EH (cell line): ENCODE measurements around the gene SLC38A10.

ENCODE experiments used
- DNase-seq: peaks from one replicate; pipeline ENCODE4 v3.0.0-alpha.2; 2015; ENCODE audit warnings: low read depth

Gene SLC38A10

DNA sequence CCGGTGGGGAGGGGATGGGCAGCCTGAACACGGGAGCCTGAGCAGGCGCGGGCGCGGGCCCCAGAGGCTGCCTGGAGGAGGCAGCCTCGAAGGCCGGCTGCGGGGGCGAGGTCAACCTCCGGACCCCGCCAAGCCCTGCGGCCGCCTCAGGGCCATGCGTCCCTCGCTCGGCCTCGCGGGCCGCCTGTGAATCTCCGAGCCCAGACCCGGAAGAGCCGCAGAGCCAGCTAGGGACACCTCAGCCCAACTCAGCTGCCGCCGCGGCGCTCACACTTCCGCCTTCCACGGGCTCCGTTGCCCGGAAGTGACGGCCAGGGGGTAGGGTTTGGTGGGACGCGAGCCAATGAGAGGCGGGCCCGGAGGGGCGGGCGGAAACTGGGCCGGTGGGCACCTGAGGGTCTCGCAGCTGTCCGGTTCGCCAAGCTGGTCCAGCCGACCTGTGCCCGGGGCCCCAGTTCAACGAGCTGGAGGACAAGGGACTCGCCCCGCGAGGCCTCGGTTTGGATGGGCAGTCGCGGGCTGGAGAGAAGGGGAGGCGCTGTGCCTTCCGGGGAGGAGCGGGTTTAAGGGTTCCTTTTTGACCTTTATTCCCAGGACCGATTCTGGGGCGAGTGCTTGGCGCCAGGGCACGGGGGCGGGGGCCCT is at the start of gene SLC38A10:
Gene SLC38A10, minus strand, starts transcription at position 277 of the 645 bp plus-strand sequence. CDS start 386 bp downstream, outside the sequence.
- peak; percentile 89 for DNase-seq

DNA sequence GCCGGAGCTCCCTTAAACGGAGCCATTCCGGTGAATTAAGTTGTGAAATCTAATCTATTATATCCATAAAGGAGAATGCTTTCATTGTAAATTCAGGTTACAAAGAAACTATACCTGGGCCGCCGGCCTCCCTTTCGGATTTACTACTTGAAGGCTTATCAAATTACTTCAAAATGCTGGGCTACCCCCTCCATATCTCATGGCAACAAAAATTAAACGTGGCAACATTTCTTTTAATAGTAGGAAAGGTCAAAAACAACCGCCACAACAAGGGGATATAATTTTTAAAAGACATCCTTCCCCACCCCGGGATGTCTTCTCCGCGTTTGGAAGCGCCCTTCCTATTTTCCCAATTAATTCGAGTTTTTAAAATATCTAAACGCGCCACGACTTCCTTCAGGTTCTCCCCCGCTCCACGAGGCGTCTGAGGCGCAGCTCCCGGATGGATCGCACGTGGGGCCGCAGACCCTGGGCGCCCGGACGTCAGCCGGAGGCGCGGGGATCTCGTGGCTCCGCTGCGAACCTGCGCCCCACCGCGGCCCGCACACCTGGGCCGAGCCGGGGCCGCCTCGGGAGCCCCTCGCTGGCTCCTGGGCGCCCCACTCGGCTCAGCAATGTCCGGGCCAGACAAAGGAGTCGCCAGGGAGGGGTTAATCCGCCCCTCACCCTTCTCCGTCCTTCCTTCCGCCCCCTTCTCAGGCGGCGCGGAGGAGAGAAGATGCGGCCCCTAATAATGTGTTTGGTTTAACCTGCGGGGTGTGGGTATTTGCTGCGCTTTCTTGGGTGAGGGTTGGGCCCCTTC is 47.4 kb upstream of the SLC38A10 start:
- no peak for DNase-seq

DNA sequence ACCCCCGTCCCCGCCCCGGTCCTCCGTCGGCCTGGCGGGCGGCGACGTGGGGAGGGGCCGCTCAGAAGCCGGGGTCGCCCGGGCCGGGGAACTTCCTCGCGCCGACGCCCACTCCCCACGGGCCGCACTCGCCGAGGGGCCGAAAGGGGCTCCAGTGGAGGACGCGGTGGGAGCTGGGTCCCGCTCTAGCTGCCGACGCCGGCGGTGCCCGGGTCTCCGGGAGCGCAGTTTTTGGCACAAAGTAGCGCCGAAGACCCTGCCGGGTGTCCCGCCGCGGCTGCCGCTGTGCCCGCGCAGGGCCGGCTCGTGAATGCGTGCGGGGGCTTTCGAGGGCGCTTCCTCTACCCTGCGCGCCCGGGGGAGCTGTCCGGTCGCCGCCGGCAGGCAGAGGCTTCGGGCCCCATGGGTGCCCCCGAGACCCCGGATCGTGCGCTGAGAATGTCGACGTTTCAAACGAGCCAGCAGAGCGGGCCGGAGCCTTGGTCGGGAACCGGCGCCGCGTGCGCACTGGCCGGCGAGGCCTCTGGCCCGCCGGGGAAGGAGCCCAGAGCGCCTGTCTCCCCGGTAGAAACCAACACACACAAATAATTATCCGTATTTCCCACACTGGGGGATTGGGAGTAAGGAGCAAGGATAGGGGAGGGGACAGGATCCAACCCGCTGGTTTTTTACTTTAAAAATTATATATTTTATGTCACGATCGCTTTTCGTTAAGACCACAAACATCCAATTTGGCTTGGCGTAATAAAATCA is 46.6 kb upstream of the SLC38A10 start:
- no peak for DNase-seq

DNA sequence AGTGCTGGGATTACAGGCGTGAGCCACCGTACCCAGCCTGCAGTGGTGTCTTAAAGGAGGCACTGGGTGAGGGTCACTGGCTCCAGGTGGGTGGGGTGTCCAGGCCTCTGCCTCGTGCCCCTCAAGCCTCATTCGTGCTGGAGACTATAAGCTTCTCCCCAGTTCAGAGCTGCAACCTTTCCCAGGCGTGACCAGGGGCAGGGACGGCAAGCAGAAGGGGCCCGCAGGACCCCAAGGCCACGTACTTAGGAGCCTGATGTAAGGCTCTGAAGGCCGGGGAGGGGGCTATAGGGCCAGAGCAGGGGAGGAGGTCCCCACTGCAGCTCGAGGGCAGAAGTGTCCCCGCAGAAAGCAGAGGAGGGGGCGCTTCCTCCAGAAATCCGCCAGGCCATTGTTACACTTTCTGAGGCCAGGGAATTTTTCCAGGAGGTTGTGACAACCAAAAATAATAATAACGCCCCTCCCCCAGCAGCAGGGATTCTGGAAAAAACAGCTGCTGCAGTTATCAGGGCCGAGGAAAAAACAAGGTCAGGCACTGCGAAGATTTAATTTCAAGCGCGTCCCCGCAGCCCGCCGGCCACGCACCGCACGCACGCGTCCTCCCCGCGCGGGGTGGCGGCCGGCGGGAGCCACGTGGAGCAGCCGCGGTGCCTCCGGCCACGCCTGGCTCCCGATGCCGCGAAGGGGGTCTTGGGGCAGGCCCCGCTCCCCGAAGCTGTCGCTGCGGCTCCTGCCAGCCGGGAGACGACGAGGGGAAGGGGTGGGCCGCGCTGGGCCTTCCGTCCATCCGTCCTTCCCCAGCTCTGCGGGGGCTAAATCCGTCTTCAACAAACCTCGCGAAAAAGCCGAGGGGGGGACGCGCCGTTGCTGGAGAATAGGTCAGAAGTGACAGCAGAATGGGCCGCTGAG is 45.8 kb upstream of the SLC38A10 start:
- DNase-seq = no peak

DNA sequence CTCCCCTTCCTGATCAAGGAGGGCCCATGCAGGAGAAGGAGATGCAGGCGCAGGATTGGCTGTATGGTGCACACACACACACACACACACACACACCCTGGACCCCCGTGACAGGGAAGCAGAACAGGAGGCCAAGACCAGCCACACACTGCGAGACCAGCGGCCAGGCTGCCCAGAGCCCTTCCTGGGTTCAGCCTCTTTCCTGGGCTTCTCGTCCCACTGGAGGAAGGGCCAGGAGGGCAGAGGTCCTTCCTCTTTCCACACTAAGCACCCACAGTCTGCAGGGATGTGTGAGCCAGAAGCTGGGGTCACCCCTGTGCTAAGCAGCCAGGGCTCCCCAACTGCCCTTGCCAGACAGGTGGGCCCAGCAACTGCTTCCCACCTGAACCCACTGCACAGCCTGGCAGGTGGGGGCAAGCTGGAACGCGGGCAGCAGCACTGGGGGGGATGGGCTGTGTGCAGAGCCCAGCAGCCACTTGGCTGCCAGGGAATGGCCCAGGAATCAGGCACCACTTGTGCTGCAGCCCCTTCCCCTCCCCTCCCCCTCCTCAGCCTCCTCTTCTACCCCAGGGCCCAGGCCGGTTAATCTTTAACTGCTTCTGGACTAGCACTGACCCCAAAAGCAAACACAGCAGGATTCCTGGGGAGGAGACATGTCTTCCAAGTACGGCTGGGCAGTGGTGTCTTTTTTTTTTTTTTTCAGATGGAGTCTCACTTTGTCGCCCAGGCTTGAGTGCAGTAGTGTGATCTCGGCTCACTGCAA is 44.6 kb upstream of the SLC38A10 start:
- no peak for DNase-seq

DNA sequence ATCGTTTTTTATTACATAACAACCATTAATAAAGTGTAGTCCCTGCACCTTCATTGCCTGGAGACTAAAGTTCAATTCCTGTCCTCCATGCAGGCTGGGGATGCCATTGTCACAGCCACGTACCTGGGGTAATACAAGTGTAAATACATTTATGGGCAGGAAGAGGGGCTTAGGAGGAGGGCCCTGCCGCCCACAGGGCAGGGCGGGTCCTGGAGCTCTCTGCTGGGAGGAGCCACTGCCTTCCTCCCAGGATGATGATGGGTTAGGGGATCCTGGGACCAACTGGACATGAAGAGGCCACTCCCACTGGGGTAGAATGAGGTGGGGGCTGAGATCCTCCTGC is 44.1 kb upstream of the SLC38A10 start:
- no peak for DNase-seq

DNA sequence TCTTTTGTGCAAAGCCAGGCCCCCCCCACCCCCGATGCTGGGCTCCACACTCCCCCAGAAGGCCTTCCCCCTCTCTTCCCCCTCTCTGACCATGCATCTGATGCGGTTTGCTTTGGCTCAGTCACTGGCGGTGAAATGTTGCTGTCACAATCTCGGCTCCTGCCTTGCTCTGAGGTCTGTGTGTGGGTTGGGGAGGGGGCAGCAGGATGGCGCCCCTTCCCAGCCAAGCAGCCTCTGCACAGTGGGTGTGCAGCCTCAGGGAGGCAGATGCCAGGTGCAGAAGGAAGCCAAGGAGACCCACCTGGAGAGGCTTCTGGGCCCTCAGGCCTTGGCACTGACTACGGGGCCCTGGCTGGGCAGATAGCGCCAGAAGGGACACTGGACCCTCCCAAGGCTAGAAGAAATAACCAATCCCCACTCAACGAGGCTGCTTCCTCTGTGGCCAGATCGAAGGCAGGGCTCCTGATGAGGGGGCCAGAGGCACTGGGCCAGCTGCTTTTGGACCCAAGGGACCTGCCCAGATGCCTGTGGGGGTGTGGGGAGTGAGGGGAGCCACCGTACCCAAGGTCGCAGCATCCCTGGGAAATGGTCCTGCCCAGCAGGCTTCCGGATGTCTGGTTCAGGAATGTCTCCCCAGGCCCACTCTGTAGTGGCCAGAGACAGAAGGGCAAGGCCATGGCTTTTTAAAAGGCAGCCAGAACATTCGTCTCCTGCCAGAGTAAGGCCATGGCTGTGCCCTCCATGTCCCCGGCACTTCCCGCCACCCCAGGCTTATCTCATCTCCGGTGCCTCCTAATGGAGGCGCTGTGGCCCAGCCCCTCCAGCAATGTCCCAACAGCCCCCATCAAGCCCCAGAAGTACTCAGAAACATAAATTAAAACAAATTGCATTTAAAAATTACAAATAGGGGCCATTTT is 43.4 kb upstream of the SLC38A10 start:
- no peak for DNase-seq

DNA sequence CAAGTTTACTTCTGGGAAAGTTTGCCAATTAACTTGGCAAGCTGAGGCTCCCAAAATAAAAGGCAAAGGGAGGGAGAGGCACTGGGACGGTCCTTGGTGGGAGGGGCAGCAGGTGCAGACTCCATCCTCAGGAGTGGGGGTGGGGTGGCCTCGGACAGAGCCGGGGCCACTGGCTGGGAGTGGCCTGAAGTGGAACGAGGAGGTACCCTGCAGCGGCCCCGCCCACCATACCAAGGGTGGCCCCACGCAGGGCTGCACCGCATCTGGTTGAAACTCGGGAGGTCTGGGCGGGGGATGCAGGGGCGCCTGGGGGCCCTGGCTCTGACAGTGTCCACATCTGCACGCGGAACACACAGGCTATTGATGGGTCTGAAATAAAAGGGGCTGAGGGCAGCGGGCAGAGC is 42.4 kb upstream of the SLC38A10 start:
- no peak for DNase-seq

DNA sequence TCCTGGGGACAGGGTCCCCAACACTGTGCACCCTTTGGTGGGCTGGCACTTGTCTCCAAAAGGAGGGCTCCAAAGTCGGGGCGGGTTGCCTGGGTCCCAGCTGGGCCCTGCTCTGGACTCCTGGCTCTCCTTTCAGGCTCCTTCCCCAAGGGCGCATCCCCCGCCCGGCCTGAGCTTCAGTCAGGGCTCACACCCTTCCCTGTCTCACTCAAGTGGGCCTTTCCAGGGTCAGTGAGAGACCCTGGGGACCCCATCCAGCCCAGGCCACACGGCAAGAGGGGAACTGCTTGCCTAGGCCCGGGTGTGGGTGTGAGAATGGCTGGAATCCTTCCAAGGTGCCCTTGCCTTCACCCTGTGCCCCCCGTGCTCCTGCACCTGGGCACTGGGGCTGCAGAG is 41.8 kb upstream of the SLC38A10 start:
- no peak for DNase-seq

DNA sequence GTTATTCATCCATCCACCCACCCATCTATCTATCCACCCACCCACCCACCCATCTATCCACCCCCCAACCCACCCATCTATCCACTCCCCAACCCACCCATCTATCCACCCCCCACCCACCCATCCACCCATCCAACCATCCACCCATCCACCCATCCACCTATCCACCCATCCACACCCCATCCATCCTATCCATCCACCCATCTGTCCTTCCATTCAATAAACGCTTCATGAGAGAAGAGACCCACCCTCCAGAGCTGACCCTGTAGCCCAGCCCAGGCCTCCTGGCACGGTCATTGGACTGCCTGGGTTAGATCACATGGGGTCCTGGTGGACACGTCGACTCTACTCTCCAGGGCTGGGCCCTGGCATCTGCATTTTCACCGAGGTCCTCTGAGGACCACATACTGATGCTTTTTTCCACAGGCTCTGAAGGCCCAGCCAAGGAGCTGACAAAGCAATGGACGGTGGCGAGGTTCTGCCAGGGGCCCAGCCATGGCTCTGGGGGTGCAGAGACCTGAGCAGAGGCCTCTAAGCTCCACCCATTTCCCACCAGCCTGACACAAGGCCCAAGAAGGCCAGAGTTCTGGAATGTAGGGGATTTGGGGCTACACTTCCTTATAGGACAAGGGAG is 41.3 kb upstream of the SLC38A10 start:
- no peak for DNase-seq

DNA sequence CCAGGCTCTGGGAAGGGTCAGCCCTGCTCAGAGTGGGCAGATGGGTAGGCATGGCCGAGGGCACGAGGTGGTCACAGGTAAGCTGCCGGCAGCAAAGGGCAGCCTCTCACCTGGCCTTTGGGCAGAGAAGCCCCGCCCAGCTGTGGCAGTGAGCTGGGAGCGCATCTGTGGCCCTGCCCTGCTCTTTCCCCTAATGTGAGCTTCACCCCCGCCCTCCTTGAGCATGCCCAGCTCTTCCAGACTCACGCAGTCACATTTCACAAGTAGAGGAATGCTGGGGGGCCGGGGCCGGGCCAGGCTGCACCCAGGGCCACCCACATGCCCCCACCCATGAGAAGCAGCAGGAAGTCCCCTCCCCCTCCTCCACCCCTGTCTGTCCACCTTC is 40.7 kb upstream of the SLC38A10 start:
- no peak for DNase-seq

DNA sequence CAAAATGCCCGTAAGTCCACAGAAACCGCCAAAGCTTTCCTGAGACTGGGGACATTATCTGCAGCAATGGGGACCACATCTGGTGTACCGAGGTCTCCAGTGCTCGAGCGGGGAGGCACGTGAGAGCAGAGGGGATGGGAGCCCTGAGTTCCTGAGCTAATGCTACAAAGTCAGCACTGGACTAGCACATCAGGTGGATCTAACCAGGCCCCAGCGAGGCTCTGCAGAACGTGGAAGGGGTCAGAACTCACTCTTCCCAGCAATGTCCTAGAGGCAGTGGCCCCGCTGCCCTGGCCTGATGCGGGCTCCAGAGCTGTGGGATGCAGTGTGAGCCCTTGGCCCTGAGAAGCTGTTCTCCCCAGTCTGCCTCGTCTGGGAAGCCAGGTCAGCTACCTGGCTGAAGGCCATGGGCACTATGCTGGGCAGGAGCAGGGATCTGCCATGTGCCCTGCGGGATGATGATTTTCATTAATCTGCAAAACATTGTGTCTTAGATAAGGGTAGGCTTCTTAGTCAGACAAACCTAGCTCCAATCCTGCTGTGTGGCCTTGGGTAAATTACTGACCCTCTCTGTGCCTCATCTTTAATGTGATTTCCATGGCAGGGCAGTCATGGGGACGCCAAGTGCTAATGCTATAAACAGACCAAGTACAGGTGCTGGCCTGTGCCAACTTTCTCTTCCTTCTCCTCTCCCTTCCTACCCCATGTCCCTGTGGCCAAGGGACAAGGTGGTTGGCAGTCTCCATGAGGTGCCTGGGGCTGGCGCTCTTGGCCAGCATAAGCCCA is 40.1 kb upstream of the SLC38A10 start:
- no peak for DNase-seq

DNA sequence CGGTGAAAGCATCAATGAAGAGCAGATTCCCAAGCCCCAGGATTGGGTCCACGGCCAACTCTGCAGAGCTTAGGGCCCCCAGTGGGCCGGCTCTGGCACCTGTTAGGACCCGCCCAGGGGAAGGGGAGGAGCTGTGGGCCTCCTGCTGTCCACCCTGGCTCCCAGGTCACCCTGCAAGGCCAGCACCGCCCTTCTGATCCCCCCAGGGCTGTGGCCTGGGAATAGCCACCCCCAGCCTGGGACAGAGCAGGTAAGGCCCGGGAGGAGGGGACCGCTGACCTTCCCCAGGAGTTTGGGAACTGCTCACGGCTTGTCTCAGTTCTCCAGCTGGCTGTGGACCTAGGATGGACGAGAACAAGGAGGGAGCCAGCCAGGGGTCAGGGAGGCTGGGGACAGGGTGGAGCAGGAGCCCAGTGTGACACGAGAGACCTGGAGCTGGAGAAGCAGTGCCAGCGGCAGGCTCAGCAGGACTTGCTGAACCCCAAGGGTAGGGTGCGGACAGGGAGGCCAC is 39.3 kb upstream of the SLC38A10 start:
- DNase-seq = no peak

DNA sequence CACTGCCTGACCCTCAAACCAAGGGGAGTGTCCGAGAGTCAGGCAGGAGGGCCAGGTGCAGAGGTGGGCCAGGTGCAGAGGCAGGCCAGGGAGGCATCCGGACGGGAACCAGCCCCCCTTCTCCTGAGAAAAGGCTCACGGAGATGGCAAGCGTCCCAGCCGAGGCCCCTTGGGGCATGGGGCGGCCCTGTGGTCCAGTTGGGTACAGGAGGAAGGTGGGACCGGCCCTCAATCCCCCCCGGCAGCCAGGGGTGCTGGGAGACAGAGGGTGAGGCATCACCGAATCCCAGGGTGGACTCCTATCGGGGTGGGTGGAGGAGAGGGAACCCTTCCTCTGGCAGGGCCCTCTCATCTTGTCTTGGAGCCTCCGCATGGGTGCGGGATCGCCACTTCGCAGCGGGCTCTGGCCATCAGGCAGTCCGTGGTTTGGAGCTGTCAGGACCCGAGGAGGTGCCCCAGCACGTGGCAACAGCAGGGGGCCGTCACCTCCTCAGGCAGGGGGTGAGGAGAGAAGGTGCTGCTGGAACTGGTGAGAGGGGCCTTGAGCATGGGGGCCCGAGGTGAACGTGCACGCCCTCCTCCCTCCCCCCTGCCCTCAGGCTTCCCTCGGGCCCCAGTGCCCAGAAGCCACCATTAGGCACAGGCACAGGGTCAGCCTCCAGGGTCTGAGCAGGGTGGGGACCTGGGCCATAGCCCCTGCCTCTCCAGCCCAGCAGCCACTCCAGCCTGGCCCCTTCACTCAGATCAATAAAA is 38.7 kb upstream of the SLC38A10 start:
- DNase-seq = no peak

DNA sequence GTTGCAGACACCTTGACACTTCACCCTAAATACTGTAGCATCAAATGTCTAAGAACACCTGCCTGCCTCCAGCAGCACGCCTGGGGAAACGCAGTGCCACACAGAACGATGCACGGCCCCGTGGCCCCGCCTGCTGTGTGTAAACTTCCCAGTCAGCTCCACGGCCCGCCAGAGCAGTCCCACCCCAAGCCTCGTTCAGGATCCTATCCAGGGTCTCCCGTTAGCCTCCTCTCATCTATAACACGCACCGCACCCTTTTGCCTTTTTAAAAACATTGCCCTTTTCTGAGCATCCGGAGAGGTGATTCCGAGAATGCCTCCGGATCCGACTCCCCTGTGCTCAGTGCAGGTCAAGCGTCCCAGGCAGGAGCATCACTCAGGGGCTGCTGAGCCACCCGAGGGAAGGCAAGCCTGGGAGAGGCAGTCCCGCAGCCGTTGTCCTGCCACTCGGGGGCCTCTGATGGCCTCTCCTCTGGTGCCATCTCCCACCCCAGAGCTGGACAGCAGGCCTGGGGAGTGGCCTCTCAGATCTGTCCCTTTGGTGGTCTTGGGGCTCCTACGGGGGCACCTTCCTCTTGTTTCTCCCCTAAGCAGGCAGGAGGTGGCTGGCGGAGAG is 37.9 kb upstream of the SLC38A10 start:
- DNase-seq = no peak

DNA sequence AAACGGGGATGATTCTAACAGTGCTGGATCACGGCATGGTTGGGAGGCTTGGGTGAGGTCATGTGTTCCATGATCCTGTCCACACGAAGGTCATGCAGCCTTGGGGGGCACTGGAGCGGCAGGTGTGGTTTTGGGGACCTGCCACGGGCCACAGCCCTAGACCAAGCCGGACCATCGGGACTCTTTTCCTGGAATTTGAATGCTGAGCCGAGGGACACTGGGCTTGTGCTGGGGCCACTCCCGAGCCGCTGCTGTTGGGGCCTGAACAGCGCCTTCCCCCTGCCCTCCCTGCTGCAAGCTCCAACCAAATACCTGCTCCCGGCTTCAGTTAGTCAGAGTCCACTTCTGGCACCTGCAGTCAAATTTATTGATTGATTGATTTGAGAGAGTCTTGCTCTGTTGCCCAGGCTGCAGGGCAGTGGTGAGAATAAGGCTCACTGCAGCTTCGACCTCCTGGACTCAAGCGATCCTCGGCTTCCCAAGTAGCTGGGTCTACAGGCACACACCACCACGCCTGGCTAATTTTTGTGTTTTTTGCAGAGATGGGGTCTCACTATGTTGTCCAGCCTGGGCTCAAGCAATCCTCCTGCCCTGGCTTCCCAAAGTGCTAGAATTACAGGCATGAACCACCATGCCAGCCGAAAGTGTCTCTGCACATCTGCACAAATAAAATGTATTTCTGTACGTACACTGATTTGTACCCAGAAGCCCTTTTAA is 37.2 kb upstream of the SLC38A10 start:
- no peak for DNase-seq

DNA sequence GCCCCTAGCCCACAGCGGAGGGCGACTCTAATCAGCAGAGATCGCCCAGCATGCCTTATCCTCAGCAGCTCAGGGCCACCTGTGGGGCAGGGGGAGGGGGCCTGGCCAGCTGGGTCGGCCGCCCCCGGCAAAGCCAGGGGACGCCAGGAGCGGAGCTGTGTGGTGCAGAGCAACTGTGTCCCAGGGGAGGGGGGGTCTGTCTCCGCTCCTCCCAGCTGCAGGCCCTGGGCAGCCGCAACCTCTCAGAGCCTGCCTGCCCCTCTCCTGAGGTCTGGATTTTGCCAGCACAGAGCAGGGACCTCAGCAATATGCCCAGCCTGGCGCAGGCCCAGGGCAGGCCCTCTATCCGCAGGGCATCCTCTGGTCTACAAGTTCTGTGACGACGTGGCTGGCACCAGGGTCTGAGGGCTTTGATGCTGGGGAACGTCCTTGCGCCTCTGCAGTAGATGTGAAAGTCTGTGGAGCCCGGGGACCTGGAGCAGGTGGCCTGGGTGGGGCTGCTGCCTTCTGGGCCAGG is 36.5 kb upstream of the SLC38A10 start:
- DNase-seq = no peak
